Prostate gland (tissue), 2 donors: ENCODE data around the gene SMARCA1. TPM values are rescaled to one million over a fixed set of nuclear protein-coding genes. Genes with fewer than 3 reads are reported as not detected.
"Not testable (repeated sequence)": the region's sequence is repeated elsewhere in the genome, so short reads cannot be mapped to it uniquely, and the experiment has no call there.

Experiments used
- DNase-seq: peaks from one replicate; pipeline ENCODE4 v3.0.0-alpha.2; 2019; ENCODE audit warnings: low spot score
- H3K27ac ChIP-seq, 2 donors: fragments of 200-600 bp; sonication (generic); 2 replicates each; pipeline ENCODE4 v1.5.1; 2017 to 2019
- H3K27me3 ChIP-seq: fragments of 200-600 bp; sonication (generic); replicated peaks from 2 replicates; pipeline ENCODE4 v1.5.1; 2019; ENCODE audit not compliant: insufficient read depth
- H3K36me3 ChIP-seq, 2 donors: fragments of 200-600 bp; sonication (generic); 1 replicate in 1 of 2; 2 replicates in 1 of 2; pipeline versions ENCODE4 v1.5.1 to v1.8.1; 2017 to 2019
- H3K4me1 ChIP-seq: fragments of 200-600 bp; sonication (generic); replicated peaks from 2 replicates; pipeline ENCODE4 v1.5.1; 2019
- H3K4me3 ChIP-seq, 2 donors: fragments of 200-600 bp; sonication (generic); 2 replicates each; pipeline ENCODE4 v1.5.1; 2017 to 2019
- H3K9me3 ChIP-seq: fragments of 200-600 bp; sonication (generic); 2 replicates; pipeline ENCODE4 v1.5.1; 2017
- POLR2A ChIP-seq: fragments of 450-650 bp; IDR thresholded peaks from one replicate; pipeline ENCODE4 v1.6.1; 2016; ENCODE audit warnings: antibody characterized with exemption, mild to moderate bottlenecking
- POLR2AphosphoS5 ChIP-seq: sonication (generic); formaldehyde crosslinking; IDR thresholded peaks from one replicate; pipeline ENCODE4 v1.6.1; 2017; ENCODE audit warnings: antibody characterized with exemption
- WGBS: methylation state at CpG from one replicate; pipeline ENCODE4 v1.1.5; 2018; 5-methylcytosine and 5-hydroxymethylcytosine counted together
- intact Hi-C: fragments of 100-400 bp; cut with DNase I; formaldehyde crosslinking; loops from one replicate; pipeline ENCODE4 v1.14.2; 2022
- total RNA-seq, 2 donors: library from RNA; depleted of rRNA; stranded (reverse); fragments of >200 nt; gene quantifications; one replicate each; pipeline ENCODE4 v1.1.0, GENCODE V29; 2016
- TF ChIP-seq, protein P1 (sequence below), 4 experiments: fragments of 200-600 bp in 2 of 4; fragments of 450-650 bp in 2 of 4; sonication (generic) in 2 of 4; IDR thresholded peaks; 1 replicate in 3 of 4; 2 replicates in 1 of 4; pipeline ENCODE4 v1.5.1; 2016 to 2019; ENCODE audit warnings: antibody characterized with exemption in 4 of 4, mild to moderate bottlenecking in 2 of 4, moderate library complexity in 2 of 4

SMARCA1 gene
- total RNA-seq, 2 donors from 2014 or later = 41.9 to 157 TPM

GRCh38 chrX:129565046-129565650 lies 41.9 kb upstream of the SMARCA1 start:
- Histone ChIP-seq H3K4me1 (no peaks in the 10 kb centered on the region), H3K9me3 (no peaks in the 10 kb centered on the region), H3K36me3 (no peaks in the 10 kb centered on the region), H3K27me3 (no peaks in the 10 kb centered on the region), H3K27ac (no peak overlapping the region), H3K4me3 (no peak overlapping the region)
- no peak for TF ChIP-seq POLR2AphosphoS5
- TF ChIP-seq, protein P1, sequence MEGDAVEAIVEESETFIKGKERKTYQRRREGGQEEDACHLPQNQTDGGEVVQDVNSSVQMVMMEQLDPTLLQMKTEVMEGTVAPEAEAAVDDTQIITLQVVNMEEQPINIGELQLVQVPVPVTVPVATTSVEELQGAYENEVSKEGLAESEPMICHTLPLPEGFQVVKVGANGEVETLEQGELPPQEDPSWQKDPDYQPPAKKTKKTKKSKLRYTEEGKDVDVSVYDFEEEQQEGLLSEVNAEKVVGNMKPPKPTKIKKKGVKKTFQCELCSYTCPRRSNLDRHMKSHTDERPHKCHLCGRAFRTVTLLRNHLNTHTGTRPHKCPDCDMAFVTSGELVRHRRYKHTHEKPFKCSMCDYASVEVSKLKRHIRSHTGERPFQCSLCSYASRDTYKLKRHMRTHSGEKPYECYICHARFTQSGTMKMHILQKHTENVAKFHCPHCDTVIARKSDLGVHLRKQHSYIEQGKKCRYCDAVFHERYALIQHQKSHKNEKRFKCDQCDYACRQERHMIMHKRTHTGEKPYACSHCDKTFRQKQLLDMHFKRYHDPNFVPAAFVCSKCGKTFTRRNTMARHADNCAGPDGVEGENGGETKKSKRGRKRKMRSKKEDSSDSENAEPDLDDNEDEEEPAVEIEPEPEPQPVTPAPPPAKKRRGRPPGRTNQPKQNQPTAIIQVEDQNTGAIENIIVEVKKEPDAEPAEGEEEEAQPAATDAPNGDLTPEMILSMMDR (IDR thresholded peaks at IDR 0.05) = no peak
- no peak for TF ChIP-seq POLR2A
- 13% methylated on average over 3 of the region's 3 CpGs for WGBS
- intact Hi-C loops = no loop called here
- DNase-seq = no peak

GRCh38 chrX:129564345-129564744 lies 41.1 kb upstream of the SMARCA1 start:
- WGBS = 100% methylated on average over 1 of the region's 5 CpGs
- H3K36me3 ChIP-seq, H3K4me1 ChIP-seq, H3K4me3 ChIP-seq, intact Hi-C loops, DNase-seq, H3K9me3 ChIP-seq, H3K27ac ChIP-seq, H3K27me3 ChIP-seq: not testable (repeated sequence)

- no peaks in the 10 kb centered on the region for H3K4me1 ChIP-seq
- H3K27me3 ChIP-seq = no peaks in the 10 kb centered on the region
- no peak overlapping the region for H3K27ac ChIP-seq
- no peak for DNase-seq
- 83% methylated on average over 3 of the region's 3 CpGs for WGBS
- intact Hi-C loops = no loop called here
- no peak for TF ChIP-seq POLR2A
- no peak for TF ChIP-seq POLR2AphosphoS5
- TF ChIP-seq, protein P1 (IDR thresholded peaks at IDR 0.05) = no peak
- H3K36me3 ChIP-seq = no peaks in the 10 kb centered on the region
- H3K9me3 ChIP-seq = no peaks in the 10 kb centered on the region
- no peak overlapping the region for H3K4me3 ChIP-seq
Measured at GRCh38 chrX:129561453-129561852, 38.2 kb upstream of the SMARCA1 start.

DNA sequence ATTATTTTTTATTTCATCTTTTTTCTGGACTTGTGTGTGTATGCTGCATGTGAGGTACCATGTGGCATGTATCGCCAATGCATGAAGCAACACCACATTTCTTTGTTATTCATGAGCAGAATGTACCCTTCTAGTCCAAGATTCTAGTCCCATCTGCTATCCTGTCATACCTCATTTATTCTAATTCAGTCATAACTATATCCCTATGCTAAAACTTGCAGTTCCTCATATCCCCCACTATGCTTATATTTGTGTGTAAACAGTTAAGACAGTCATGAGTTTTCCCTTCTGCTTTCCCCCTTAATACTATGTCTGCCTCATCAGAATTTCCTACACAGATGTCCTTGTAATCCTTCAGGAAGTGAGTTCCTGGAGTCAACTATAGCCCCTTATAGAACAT lies 36.5 kb upstream of the SMARCA1 start:
- Histone ChIP-seq H3K27me3 (no peaks in the 10 kb centered on the region), H3K4me3 (no peak overlapping the region), H3K4me1 (no peaks in the 10 kb centered on the region), H3K36me3 (no peaks in the 10 kb centered on the region), H3K9me3 (no peaks in the 10 kb centered on the region), H3K27ac (no peak overlapping the region)
- TF ChIP-seq POLR2AphosphoS5 (no peak), POLR2A (no peak)
- TF ChIP-seq, protein P1 (IDR thresholded peaks at IDR 0.05) = no peak
- intact Hi-C loops = no loop called here
- no peak for DNase-seq
- WGBS = 100% methylated on average over 1 of the region's 1 CpG

DNA sequence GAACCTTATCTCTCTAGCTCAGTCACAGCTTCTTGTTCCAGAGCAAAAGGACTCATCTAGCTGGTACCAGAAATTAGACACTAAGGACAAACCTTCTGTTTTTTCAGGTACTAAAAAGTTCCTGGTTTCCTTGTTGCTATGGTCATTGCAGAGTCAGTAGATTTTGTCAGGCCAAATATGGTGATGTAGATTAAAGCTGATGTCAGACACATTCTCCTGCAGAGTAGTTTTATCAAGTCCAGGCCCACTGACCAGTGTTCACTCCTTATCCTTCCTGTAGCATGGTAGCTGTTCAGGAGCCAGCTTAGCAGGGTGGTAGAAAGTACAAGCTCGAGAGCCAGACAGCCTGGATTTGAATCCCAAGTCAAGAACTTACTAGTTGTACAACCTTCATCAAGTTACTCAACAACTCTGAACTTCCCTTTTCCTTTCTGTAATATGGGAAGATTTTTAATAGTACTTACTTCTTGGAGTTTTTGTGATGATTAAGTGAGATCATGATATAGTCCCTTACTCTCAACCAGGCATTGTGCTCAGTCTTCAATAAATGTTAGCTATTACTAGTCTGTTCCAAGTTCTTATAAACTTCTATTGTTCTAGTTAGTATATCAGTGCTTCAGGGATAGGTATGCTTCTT lies 34.7 kb upstream of the SMARCA1 start:
- no peak for DNase-seq
- Histone ChIP-seq H3K36me3 (no peaks in the 10 kb centered on the region), H3K4me3 (no peak overlapping the region), H3K9me3 (no peaks in the 10 kb centered on the region), H3K4me1 (no peaks in the 10 kb centered on the region), H3K27ac (no peak overlapping the region), H3K27me3 (no peaks in the 10 kb centered on the region)
- no peak for TF ChIP-seq POLR2A
- no peak for TF ChIP-seq POLR2AphosphoS5
- TF ChIP-seq, protein P1 (IDR thresholded peaks at IDR 0.05) = no peak
- intact Hi-C loops = no loop called here
- WGBS = 82% methylated on average over 1 of the region's 1 CpG
